ENCODE results near the gene MYO7A. TPM values are rescaled to one million over a fixed set of nuclear protein-coding genes. Genes with fewer than 3 reads are reported as not detected.

The MYO7A gene
- total RNA-seq, 1 donor = 0.43 TPM

- H3K4me3 ChIP-seq (ENCODE audit: low read depth, low read length) = no peak overlapping the region
- no peak for TF ChIP-seq CTCF (IDR thresholded peaks at IDR 0.05; ENCODE audit: insufficient read depth, low read depth, low read length)
- DNase-seq (ENCODE audit: low read depth) = no peak
Measured at GRCh38 chr11:77233011-77233410, 105.0 kb downstream of the MYO7A start.

DNA sequence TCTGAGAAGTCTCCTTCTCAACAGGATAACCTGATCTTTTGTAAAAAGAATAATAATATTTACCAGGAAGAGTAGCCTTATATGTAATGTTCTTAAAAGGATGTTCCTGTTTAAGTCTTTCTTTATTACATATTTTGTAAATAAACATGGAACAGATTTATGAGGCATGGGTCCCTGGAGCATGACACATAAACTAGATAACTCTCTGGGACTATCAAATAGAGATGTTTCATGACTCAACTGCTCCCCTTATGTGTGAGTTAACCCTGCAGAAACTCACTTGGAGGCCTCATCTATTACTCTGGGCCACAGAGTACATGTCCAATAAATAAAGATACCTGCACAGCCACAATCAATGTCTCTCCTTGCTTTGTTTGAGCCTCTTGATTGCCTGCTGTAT lies 108.9 kb downstream of the MYO7A start:
- no peak for TF ChIP-seq CTCF (IDR thresholded peaks at IDR 0.05; ENCODE audit: insufficient read depth, low read depth, low read length)
- peak; percentile 38 for DNase-seq (ENCODE audit: low read depth)
- H3K4me3 ChIP-seq (ENCODE audit: low read depth, low read length) = no peak overlapping the region

DNA sequence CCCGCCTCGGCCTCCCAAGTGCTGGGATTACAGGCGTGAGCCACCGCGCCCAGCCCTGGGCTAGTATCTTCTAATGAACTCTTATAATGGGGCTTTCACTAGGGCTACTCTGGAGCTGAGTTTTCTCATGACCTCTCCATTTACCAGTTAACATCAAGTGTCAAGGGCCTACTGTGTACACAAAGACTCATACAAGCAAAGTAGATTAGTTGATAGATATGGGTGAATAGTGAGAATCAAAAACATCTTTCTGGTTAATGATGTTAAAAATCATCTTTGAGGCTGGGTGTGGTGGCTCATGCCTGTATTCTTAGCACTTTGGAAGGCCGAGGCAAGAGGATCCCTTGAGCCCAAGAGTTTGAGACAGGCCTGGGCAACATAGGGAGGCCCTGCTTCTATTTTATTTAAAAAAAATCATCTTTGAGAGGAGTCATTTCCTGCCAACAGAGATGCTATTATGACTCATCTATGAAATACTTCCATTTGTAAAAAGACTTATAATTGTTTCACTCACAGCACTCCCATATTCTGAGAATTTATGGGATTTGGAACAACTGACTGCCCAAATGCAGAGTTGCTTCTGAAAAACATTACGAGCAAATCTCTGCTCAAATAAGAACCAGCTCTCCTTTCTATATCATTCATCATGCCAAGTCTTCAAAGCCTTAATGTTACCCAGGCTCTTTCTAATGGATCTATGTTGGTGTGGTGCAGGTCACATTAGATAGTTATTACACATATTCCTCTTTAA lies 116.4 kb downstream of the MYO7A start:
- no peak for TF ChIP-seq CTCF (IDR thresholded peaks at IDR 0.05; ENCODE audit: insufficient read depth, low read depth, low read length)
- no peak overlapping the region for H3K4me3 ChIP-seq (ENCODE audit: low read depth, low read length)
- DNase-seq (ENCODE audit: low read depth) = peak; percentile 76

DNA sequence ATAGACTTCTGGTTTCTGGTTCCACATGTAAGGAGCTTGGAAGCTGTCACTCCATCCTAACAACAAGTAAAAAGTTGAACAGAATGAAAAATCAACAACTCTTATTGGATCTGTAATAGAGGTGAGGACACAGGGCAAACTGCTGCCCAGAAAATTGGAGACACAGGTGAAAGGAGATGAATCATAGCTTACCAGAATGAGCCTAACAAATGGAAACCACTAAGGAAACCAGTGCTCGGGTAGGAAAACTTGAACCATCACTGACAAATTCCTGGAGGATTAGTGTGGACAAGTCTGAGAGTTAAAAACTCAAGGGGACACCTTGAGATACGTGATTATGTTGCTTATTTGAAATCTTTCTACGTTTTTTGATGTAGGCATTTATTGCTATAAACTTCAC lies 121.4 kb downstream of the MYO7A start:
- no peak overlapping the region for H3K4me3 ChIP-seq (ENCODE audit: low read depth, low read length)
- no peak for DNase-seq (ENCODE audit: low read depth)
- TF ChIP-seq CTCF (IDR thresholded peaks at IDR 0.05; ENCODE audit: insufficient read depth, low read depth, low read length) = no peak

DNA sequence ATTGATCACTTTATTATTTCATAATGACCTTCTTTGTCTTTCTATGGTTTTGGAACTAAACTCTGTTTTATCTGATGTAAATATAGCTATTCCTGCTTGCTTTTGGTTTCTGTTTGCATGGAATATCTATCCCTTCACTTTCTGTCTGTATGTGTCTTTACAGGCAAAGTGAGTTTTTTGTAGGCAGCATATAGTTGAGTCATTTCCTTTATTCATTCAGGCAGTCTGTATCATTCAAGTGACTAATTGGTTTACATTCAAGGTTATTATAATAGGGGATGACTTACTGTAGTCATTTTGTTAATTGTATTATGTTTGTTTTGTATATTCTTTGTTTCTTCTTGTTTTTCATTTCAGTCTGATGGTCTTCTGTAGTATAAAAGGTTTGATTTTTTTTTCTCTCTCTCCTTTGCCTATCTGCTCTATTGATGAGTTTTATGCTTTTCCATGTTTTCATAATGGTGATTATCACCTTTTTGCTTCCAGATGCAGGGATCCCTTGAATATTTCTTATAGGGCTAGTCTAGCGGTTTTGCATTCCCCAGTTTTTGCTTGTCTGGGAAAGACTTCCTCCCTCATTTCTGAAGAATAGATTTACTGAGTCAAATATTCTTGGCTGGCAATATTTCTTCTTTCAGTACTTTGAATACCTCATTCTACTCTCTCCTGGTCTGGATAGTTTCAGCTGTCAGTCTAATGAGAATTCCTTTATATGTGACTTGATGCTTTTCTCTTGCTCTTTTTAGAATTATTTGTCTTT lies 123.0 kb downstream of the MYO7A start:
- no peak overlapping the region for H3K4me3 ChIP-seq (ENCODE audit: low read depth, low read length)
- DNase-seq (ENCODE audit: low read depth) = peak; percentile 37
- no peak for TF ChIP-seq CTCF (IDR thresholded peaks at IDR 0.05; ENCODE audit: insufficient read depth, low read depth, low read length)

GRCh38 chr11:77252555-77253270 lies 124.7 kb downstream of the MYO7A start:
- no peak for TF ChIP-seq CTCF (IDR thresholded peaks at IDR 0.05; ENCODE audit: insufficient read depth, low read depth, low read length)
- DNase-seq (ENCODE audit: low read depth) = no peak
- no peak overlapping the region for H3K4me3 ChIP-seq (ENCODE audit: low read depth, low read length)
